ENCODE measurements around the gene EARS2. TPM values are rescaled to one million over a fixed set of nuclear protein-coding genes. Genes with fewer than 3 reads are reported as not detected.
A peak's percentile ranks its signal among the peaks of the same experiment; 100 is the strongest.

The EARS2 gene
- total RNA-seq = 29.0 to 35.6 TPM (median 32.5 TPM) in 3 replicates

GRCh38 chr16:23556881-23557778 is at the start of gene EARS2, which contains the start of gene UBFD1:
EARS2 (minus strand) TSS chr16:23557350; CDS start chr16:23557343, 7 bp downstream.
UBFD1 (plus strand) TSS chr16:23557727; CDS start chr16:23557743, 16 bp downstream.
- H3K4me1 Mint-ChIP-seq = peaks cover 16% of the 10 kb centered on the region

GRCh38 chr16:23597003-23597756 is 40.0 kb upstream of the EARS2 start:
- Mint-ChIP-seq H3K4me1 (peaks cover 9% of the 10 kb centered on the region), H3K36me3 (peaks cover 13% of the 10 kb centered on the region), H3K4me3 (peak overlapping the region; percentile 37), H3K9me3 (no peaks in the 10 kb centered on the region), H3K27ac (peak overlapping the region; percentile 40), H3K27me3 (ENCODE audit: low read depth) (no peaks in the 10 kb centered on the region)
- TF ChIP-seq CTCF (IDR thresholded peaks at IDR 0.05; ENCODE audit: unreplicated experiment) = no peak
- DNase-seq (ENCODE audit: low spot score in 2 of 2, unreplicated experiment in 2 of 2) = no peak

More at GRCh38 chr16:23556881-23557778, at the start of gene EARS2, which contains the start of gene UBFD1:
- Mint-ChIP-seq H3K4me3 (peak within 1 kb of the TSS; percentile 92), H3K36me3 (peaks cover 12% of the 10 kb centered on the region), H3K9me3 (no peaks in the 10 kb centered on the region), H3K27ac (peak within 1 kb of the TSS; percentile 95), H3K27me3 (ENCODE audit: low read depth) (no peaks in the 10 kb centered on the region)
- peak; percentile 94 for TF ChIP-seq CTCF (IDR thresholded peaks at IDR 0.05; ENCODE audit: unreplicated experiment)
- peak; percentile 98 to 99 for DNase-seq (ENCODE audit: low spot score in 2 of 2, unreplicated experiment in 2 of 2)

- H3K27ac Mint-ChIP-seq = peak within 1 kb of the TSS; percentile 40
- peak within 1 kb of the TSS; percentile 81 for H3K4me3 Mint-ChIP-seq
- DNase-seq (ENCODE audit: low spot score in 2 of 2, unreplicated experiment in 2 of 2) = peak; percentile 77 to 96
- H3K27me3 Mint-ChIP-seq (ENCODE audit: low read depth) = no peaks in the 10 kb centered on the region
- H3K36me3 Mint-ChIP-seq = peaks cover 16% of the 10 kb centered on the region
- peak; percentile 98 for TF ChIP-seq CTCF (IDR thresholded peaks at IDR 0.05; ENCODE audit: unreplicated experiment)
- no peaks in the 10 kb centered on the region for H3K9me3 Mint-ChIP-seq
- H3K4me1 Mint-ChIP-seq = peaks cover 9% of the 10 kb centered on the region
These were observed 39.0 kb upstream of the EARS2 start, which contains the start of gene NDUFAB1 for GRCh38 chr16:23595951-23596720. NDUFAB1 (minus strand) TSS chr16:23596316; CDS start chr16:23596290, 26 bp downstream.

- Mint-ChIP-seq H3K4me3 (peak overlapping the region; percentile 81), H3K9me3 (no peaks in the 10 kb centered on the region), H3K27ac (peak overlapping the region; percentile 34), H3K36me3 (peaks cover 18% of the 10 kb centered on the region), H3K4me1 (peaks cover 9% of the 10 kb centered on the region), H3K27me3 (ENCODE audit: low read depth) (no peaks in the 10 kb centered on the region)
- TF ChIP-seq CTCF (IDR thresholded peaks at IDR 0.05; ENCODE audit: unreplicated experiment) = no peak
- peak in 1 of 2 experiments; percentile 37 for DNase-seq (ENCODE audit: low spot score in 2 of 2, unreplicated experiment in 2 of 2)
These were observed 38.2 kb upstream of the EARS2 start for GRCh38 chr16:23595246-23595950.
